PC-3 (cell line): ENCODE data around the gene ADH5. TPM values are rescaled to one million over a fixed set of nuclear protein-coding genes. Genes with fewer than 3 reads are reported as not detected.

Experiments
- ATAC-seq: fragments of 200-7000 bp; cut with Tn5 transposase; 2 replicates; pipeline ENCODE4 v1.9.1; 2020; ENCODE audit warnings: mild to moderate bottlenecking, moderate library complexity
- BruUV-seq: library from RNA; stranded (reverse); fragments of 400-500 nt; replicated peaks from 2 replicates; lab custom pipeline; 2021; lab: Mats Ljungman, UMichigan
- CTCF ChIA-PET: fragments of 300-600 bp; sonication (Branson Sonifier 250); formaldehyde crosslinking; loops from one replicate; lab custom pipeline; 2022; ENCODE audit warnings: antibody characterized with exemption; lab: Charles Lee
- POLR2A ChIA-PET: fragments of 300-600 bp; sonication (Branson Sonifier 250); formaldehyde crosslinking; loops from one replicate; lab custom pipeline; 2022; ENCODE audit warnings: antibody characterized with exemption; ENCODE audit not compliant: unreplicated experiment; lab: Charles Lee
- DNase-seq: peaks from one replicate; pipeline ENCODE4 v3.0.0-alpha.2; 2015
- H2AFZ ChIP-seq: fragments of 300-600 bp; sonication (generic); 2 replicates; pipeline ENCODE4 v1.6.0; 2016; ENCODE audit warnings: antibody characterized with exemption, low read length
- H3F3A ChIP-seq: fragments of 300-600 bp; sonication (generic); one replicate; pipeline ENCODE4 v1.6.0; 2017; ENCODE audit warnings: antibody characterized with exemption, low read length, control low read depth, mild to moderate bottlenecking; ENCODE audit not compliant: unreplicated experiment
- H3K27ac ChIP-seq: fragments of 300-600 bp; sonication (generic); 2 replicates; pipeline ENCODE4 v1.5.1; 2016; ENCODE audit warnings: mild to moderate bottlenecking, low read length
- H3K27me3 ChIP-seq: fragments of 300-600 bp; sonication (generic); 2 replicates; pipeline ENCODE4 v1.6.1; 2016; ENCODE audit warnings: low read length, mixed read lengths
- H3K36me3 ChIP-seq: fragments of 300-600 bp; sonication (generic); 2 replicates; pipeline ENCODE4 v1.6.1; 2016; ENCODE audit warnings: low read depth, mixed run types, low read length, mixed read lengths
- H3K4me1 ChIP-seq: fragments of 300-600 bp; sonication (generic); 2 replicates; pipeline ENCODE4 v1.5.1; 2016; ENCODE audit warnings: low read length; ENCODE audit not compliant: insufficient read depth
- H3K4me2 ChIP-seq: fragments of 300-600 bp; sonication (generic); 2 replicates; pipeline ENCODE4 v1.6.0; 2016; ENCODE audit warnings: low read length
- H3K4me3 ChIP-seq: fragments of 300-600 bp; sonication (generic); 2 replicates; pipeline ENCODE4 v1.5.1; 2016; ENCODE audit warnings: mild to moderate bottlenecking, low read length, mixed read lengths
- H3K79me2 ChIP-seq: fragments of 300-600 bp; sonication (generic); 2 replicates; pipeline ENCODE4 v1.6.1; 2017; ENCODE audit warnings: low read length, mixed read lengths
- H3K9ac ChIP-seq: fragments of 300-600 bp; sonication (generic); 2 replicates; pipeline ENCODE4 v1.6.0; 2016; ENCODE audit warnings: mild to moderate bottlenecking, low read length
- H3K9me2 ChIP-seq: fragments of 300-600 bp; sonication (generic); replicated peaks from 2 replicates; pipeline ENCODE4 v1.6.1; 2016; ENCODE audit warnings: mixed run types, low read length, mixed read lengths
- H3K9me3 ChIP-seq: fragments of 300-600 bp; sonication (generic); 2 replicates; pipeline ENCODE4 v1.6.1; 2016; ENCODE audit warnings: low read length, mixed read lengths
- H4K20me1 ChIP-seq: fragments of 300-600 bp; sonication (generic); 2 replicates; pipeline ENCODE4 v1.6.1; 2016; ENCODE audit warnings: low read length, mixed read lengths
- EZH2 ChIP-seq: fragments of 300-600 bp; sonication (generic); IDR thresholded peaks from one replicate; pipeline ENCODE4 v1.6.1; 2017; ENCODE audit warnings: antibody characterized with exemption, mild to moderate bottlenecking, low read length; ENCODE audit not compliant: unreplicated experiment
- EZH2phosphoT487 ChIP-seq: fragments of 300-600 bp; sonication (generic); IDR thresholded peaks from 2 replicates; pipeline ENCODE4 v1.6.1; 2018; ENCODE audit warnings: mild to moderate bottlenecking, antibody characterized with exemption, low read length, borderline replicate concordance
- intact Hi-C: fragments of 100-400 bp; cut with micrococcal nuclease; formaldehyde crosslinking; loops from 2 replicates; pipeline ENCODE4 v1.9.0; 2023
- total RNA-seq: library from RNA; depleted of rRNA; stranded (reverse); fragments of >200 nt; gene quantifications from 2 replicates; pipeline ENCODE4 v1.2.3, GENCODE V29; 2014
- TF ChIP-seq, protein P1 (sequence below): fragments of 300-600 bp; sonication (generic); conservative IDR thresholded peaks from 2 replicates; pipeline ENCODE4 v1.5.1; 2017; ENCODE audit warnings: antibody characterized with exemption, low read depth, mild to moderate bottlenecking, low read length

Gene ADH5
- total RNA-seq, 1 experiment from 2014 or later, result 94.5 TPM

GRCh38 chr4:99091216-99091575 is 2.6 kb upstream of the ADH5 start:
- Histone ChIP-seq H3K79me2 (peaks cover 34% of the 10 kb centered on the region), H3K4me1 (peaks cover 5% of the 10 kb centered on the region; the same call in 1 of the 2 replicates), H4K20me1 (no peaks in the 10 kb centered on the region), H3K9me2 (no peaks in the 10 kb centered on the region), H3K4me3 (no peak overlapping the region), H3K4me2 (no peak overlapping the region), H3K9me3 (no peaks in the 10 kb centered on the region), H3K27ac (no peak overlapping the region), H3F3A (no peaks in the 10 kb centered on the region), H2AFZ (no peak overlapping the region), H3K9ac (no peak overlapping the region), H3K36me3 (no peaks in the 10 kb centered on the region), H3K27me3 (no peaks in the 10 kb centered on the region)
- ChIA-PET POLR2A (no interaction called here), CTCF (no interaction called here)
- no peak for ATAC-seq
- intact Hi-C loops, result no loop called here
- TF ChIP-seq EZH2phosphoT487, result no peak
- no peak for TF ChIP-seq EZH2
- TF ChIP-seq, protein P1, sequence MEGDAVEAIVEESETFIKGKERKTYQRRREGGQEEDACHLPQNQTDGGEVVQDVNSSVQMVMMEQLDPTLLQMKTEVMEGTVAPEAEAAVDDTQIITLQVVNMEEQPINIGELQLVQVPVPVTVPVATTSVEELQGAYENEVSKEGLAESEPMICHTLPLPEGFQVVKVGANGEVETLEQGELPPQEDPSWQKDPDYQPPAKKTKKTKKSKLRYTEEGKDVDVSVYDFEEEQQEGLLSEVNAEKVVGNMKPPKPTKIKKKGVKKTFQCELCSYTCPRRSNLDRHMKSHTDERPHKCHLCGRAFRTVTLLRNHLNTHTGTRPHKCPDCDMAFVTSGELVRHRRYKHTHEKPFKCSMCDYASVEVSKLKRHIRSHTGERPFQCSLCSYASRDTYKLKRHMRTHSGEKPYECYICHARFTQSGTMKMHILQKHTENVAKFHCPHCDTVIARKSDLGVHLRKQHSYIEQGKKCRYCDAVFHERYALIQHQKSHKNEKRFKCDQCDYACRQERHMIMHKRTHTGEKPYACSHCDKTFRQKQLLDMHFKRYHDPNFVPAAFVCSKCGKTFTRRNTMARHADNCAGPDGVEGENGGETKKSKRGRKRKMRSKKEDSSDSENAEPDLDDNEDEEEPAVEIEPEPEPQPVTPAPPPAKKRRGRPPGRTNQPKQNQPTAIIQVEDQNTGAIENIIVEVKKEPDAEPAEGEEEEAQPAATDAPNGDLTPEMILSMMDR, result no peak
- BruUV-seq, result no TSS peak
- DNase-seq, result no peak

- no peak for DNase-seq
- Histone ChIP-seq H2AFZ (no peak overlapping the region), H3K79me2 (peaks cover 39% of the 10 kb centered on the region), H3K9me2 (no peaks in the 10 kb centered on the region), H3K9me3 (no peaks in the 10 kb centered on the region), H4K20me1 (no peaks in the 10 kb centered on the region), H3K4me1 (peaks cover 5% of the 10 kb centered on the region; the same call in 1 of the 2 replicates), H3F3A (no peaks in the 10 kb centered on the region), H3K4me3 (no peak overlapping the region), H3K27ac (no peak overlapping the region), H3K27me3 (no peaks in the 10 kb centered on the region), H3K36me3 (no peaks in the 10 kb centered on the region), H3K4me2 (peak overlapping the region; percentile 38; the same call in 1 of the 2 replicates), H3K9ac (no peak overlapping the region)
- intact Hi-C loops, result no loop called here
- no TSS peak for BruUV-seq
- ChIA-PET POLR2A (no interaction called here), CTCF (no interaction called here)
- TF ChIP-seq EZH2 (no peak), EZH2phosphoT487 (no peak)
- TF ChIP-seq, protein P1, result no peak
- no peak for ATAC-seq
Observed at GRCh38 chr4:99090481-99091215, 2.1 kb upstream of the ADH5 start.

- TF ChIP-seq, protein P1, result no peak
- no peak for TF ChIP-seq EZH2phosphoT487
- intact Hi-C loops, result loop anchor here (1.0 kb wide), 1 partner anchor 93 kb away; the partner anchor contains the start of gene METAP1
- peak overlapping the region; percentile 53; the same call in 1 of the 2 replicates for H3K27ac ChIP-seq
- no peaks in the 10 kb centered on the region for H3K9me2 ChIP-seq
- no peaks in the 10 kb centered on the region for H3F3A ChIP-seq
- H3K4me2 ChIP-seq, result peak overlapping the region; percentile 95
- peaks cover 20% of the 10 kb centered on the region for H3K36me3 ChIP-seq
- no peaks in the 10 kb centered on the region for H3K9me3 ChIP-seq
- CTCF ChIA-PET, result interaction anchor here (0.6 to 1.1 kb wide), 2 partner anchors 93 to 316 kb away, joined by 3 read pairs; partner anchors contain the start of gene METAP1
- peak overlapping the region; percentile 74 for H2AFZ ChIP-seq
- H3K79me2 ChIP-seq, result peaks cover 52% of the 10 kb centered on the region
- no peaks in the 10 kb centered on the region for H3K27me3 ChIP-seq
- DNase-seq, result peak; percentile 34
- ATAC-seq, result peak; percentile 35
- TSS peak; percentile 73 for BruUV-seq
- POLR2A ChIA-PET, result interaction anchor here (0.6 kb wide), 1 partner anchor 161 kb away, joined by 10 read pairs; no protein-coding TSS in a partner anchor
- H3K4me3 ChIP-seq, result peak overlapping the region; percentile 91
- peak overlapping the region; percentile 84 for H3K9ac ChIP-seq
- peaks cover 5% of the 10 kb centered on the region; the same call in 1 of the 2 replicates for H3K4me1 ChIP-seq
- no peaks in the 10 kb centered on the region for H4K20me1 ChIP-seq
Observed at GRCh38 chr4:99088023-99088449, 552 bp downstream of the ADH5 start.
